Occipital lobe (tissue), 2 donors: ENCODE results near the gene TMEM208. TPM values are rescaled to one million over a fixed set of nuclear protein-coding genes. Genes with fewer than 3 reads are reported as not detected.

Experiments
- DNase-seq: peaks from one replicate; lab custom pipeline; 2025; lab: John Stamatoyannopoulos, UW
- total RNA-seq: library from RNA; depleted of rRNA; stranded (reverse); fragments of >200 nt; gene quantifications from one replicate; pipeline ENCODE4 v1.2.3, GENCODE V29; 2014

Gene TMEM208
- total RNA-seq, 1 donor from 2014 or later, result 14.7 TPM

DNA sequence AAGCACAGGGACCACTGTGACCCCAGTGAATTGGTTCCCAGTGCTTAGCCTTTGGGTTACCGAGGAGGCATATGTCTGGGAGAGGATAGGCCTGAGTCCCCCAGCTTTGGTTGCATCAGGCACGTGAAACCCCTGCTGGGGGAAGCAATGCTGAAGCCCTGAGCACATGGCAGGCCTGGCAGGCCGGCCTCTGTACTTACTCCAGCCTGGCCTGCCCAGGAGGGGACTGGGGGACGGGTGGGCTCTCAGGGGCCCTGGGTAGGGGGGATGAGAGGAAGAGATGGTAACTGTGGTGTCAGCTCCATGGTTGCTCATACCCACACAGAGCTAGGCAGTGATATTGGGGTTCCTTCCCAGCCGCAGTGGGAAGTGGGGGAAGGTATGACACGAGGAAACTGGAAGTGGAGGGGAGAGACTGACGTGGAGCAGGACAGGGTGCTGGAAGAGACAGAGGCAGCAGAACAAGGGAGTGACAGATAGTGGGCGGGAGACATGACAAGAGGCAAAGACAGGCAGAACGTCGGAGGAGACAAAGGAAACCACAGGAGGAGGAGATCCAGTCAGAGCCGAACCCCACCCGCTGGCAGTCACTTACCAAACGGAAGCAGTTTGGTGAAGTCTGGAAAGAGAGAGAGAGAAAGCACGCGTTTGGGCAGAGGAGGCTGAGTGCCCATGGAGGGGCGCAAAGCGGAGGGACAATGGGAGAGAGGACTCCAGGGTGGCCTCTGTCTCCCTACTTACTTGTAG is 9.1 kb downstream of the TMEM208 start:
- DNase-seq, result no peak

DNA sequence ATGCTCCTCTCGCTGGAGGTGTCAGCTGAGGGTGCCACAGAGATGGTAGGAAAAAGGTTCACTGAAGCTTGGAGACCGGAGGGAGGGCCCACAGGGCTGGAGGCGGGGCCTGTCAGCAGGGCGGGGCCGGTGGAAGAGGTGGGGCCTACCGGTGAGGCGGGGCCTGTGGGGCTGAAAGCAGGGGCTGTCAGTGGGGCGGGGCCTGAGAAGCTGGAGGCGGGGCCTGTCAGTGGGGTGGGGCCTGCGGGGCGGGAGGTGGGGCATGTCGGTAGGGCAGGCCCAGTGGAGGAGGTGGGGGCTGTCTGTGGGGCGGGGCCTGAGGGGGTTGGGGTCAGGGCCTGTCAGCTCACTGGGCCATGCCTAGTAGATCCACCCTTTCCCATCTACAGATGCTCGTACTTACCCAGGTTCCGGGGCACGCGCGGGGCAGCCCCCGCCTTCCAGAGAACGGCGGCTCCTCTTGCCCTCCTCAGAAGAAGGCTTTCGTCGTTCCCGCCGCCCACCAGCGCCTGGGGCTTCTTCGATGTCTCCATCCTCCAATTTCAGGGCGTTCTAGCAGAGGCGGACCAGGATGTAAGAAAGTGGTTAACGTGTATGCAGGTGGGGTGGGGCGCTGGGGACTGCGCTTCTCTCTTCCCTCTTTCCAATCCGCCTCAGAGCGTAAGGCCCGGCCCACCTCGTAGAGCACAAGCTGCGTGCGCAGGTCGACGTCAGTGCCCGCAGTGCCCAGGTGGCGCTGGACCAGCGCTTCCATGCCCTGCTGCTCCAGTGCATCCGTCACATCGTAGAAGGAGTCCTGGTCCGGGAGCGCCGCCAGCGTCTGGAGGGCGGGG is 9.8 kb downstream of the TMEM208 start:
- no peak for DNase-seq

DNA sequence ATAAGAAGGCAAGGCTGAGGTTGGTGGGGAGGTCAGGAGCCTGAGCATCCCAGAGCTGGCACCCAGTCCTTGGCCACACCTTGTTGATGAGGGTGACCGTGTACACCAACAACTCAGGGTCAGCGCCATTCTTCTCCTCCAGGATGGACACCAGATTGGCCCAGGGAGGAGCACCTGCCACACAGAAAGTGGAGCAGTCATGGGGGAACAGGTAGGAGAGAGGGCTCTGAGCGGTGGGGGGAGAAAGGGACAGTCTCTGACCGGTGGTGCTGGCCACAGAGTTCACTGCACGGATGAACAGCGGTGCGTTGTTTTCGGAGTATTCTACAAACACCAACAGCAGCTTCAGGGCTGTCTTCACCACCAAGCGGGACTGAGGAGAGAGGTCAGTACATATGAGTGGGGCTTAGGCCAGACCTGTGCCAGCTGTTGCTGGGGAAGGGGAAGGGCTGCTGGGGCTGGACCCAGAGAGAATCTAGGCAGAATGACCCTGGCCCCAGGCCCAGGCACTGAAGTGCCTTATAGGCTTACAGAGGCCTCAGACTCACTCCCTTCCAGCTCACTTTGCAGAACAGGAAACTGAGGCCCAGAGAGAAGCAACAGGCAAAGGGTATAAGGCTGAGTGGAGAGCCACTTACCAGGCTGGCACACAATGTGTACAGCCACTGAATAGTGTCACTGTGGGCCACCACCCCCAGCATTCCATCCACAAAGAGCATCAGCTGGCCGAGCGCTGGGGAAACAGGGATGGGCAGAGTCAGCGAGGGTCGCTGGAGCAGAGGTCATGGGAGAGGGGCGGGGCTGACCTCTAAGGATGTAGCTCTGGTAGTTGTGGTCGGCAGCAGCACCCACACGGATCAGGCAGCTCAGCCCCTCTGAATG is 10.7 kb downstream of the TMEM208 start:
- no peak for DNase-seq

DNA sequence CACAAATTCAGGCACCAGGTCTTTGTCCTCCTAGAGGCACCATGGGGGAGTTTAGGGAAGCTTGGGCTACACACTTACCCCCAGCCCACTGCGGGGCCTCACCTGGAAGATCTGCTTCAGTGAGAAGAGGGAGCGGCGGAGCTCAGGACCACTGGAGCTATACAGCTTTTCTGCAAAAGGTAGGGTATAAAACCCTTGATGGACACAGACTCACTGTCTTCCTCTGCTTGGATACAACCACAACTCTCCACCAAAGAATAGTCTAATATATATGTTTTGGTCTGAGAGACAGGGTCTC is 11.3 kb downstream of the TMEM208 start:
- DNase-seq, result no peak

DNA sequence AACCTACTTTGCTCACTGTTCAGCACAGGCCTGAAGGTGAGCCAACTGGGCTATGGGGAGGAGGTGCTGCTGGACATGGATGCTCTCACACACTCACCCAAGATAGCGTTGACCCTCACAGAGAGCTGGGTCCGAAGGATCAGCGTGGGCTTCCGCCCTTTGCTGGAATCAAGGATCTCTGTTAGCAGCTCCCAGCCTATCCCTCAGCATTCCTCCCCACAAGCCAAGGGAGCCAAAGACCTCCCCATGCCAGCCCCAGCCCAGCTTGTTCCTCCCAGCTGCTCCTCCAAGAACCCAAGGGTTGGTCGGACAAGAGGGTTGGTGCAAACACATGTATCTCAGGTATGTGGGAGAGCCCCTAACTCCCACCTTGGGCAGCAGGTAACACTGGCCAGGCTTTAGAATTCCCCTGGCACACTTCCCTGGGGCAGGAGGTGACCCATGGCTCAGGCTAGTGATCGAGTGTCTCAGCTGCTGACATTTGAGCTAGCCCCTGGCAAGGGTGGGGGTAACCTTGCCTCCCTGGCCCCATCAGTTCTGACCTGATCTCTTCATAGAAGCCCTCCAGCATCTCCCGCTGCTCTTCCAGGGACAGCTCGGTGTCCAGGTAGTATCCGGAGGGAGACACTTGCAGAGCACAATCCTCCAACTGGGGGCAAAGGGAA is 12.0 kb downstream of the TMEM208 start:
- no peak for DNase-seq

DNA sequence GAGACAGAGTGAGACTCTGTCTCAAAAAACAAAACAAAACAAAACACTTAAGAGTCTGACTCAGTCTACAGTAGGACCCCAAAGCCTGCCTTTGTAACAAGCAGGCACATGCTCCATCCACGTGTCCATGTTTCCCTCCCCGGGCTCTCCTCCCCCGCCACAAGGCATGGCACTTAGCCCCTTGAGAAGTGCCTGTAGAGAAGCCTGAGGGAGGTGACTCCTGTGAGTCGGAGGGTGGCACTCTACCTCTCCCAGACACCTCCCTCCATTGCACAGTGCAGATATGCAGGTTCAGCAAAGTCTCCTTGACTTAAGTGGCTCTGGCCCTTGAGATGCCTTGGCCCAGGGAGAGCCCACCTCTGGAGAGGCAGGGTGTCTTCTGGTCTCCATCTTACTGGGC is 13.6 kb downstream of the TMEM208 start:
- no peak for DNase-seq

DNA sequence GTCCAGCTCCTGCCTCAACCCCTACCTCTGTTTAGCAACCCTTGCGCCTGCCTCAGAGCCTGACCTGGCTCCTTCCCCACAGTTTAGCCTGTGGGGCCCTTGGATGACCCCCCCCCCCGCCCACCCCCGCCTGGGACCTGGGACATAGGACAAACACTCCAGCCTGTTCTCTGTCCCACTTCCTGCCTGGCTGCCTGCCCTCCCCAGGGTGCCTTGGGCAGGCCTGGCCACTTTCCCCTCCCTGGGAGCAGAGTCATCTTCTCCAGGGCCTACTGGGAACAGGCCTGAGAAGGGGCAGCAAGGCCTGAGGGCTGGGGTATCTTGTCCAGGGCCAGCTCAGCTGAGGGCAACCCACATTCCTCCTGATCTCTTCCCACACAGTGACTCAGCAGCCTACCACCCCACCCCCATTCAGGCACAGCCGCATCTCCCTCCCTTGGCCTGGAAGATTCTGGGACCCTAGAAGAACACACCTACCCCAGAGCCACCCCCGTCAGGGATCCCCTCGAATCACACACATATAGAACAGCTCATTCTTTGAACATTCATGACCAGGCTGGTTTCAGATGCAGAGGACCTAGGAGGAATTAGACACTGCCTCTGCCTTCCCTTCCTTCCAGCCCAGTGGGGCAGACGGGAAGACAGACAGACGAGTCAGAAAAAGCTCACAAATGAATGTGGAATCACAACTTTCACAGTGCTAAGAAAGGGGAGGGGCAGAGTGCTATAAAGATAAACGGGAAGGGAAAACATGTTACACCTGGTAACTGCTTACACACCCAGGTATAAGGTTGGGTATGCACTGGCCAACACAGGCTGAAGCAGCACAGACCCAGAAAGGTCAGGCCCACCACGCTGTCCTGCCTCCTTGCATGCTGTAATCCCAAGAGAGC is 14.3 kb downstream of the TMEM208 start:
- DNase-seq, result no peak

DNA sequence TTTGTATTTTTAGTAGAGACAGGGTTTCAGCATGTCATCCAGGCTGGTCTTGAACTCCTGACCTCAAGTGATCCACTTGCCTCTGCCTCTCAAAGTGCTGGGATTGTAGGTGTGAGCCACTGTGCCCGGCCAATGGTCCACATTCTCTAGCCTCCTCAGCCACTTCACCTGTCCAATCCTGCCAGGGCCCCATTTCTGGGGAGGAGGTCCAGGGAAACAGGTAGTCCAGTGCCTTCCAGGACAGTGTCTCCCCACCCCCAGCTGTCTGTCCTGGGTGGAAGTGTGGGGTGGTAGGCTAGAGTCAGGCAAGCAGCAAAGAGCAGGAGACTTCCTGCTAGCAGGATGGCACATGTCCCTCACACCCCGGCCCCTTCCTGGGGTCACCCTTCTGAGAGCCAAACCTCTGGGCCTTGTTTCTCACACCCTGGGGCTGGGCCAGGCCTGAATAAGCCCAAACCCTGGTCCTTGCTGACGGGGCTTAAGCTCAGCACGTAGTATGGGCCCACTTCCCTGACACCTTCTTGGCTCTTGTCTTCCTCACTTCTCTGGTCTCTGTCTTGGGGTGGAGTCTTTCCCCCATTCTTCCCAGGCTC is 15.3 kb downstream of the TMEM208 start:
- DNase-seq, result no peak

DNA sequence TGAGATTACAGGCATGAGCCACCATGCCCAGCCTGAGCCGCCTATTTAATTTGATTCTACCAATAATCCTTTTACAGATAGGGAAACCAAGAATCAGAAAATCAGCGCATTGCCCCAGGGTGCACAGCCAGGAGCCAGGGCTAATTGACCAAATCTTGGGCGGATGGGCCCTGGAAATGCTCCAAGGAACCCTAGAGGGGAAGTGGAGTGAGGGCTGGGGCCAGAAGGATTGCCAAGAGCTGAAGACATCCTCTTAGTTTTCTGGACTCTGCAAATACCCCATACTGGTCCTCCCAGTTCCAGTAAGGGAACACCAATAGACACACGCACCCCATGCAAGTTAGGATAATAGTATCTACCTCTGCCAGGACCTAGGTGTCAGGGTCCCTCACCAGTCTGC is 16.6 kb downstream of the TMEM208 start:
- no peak for DNase-seq

DNA sequence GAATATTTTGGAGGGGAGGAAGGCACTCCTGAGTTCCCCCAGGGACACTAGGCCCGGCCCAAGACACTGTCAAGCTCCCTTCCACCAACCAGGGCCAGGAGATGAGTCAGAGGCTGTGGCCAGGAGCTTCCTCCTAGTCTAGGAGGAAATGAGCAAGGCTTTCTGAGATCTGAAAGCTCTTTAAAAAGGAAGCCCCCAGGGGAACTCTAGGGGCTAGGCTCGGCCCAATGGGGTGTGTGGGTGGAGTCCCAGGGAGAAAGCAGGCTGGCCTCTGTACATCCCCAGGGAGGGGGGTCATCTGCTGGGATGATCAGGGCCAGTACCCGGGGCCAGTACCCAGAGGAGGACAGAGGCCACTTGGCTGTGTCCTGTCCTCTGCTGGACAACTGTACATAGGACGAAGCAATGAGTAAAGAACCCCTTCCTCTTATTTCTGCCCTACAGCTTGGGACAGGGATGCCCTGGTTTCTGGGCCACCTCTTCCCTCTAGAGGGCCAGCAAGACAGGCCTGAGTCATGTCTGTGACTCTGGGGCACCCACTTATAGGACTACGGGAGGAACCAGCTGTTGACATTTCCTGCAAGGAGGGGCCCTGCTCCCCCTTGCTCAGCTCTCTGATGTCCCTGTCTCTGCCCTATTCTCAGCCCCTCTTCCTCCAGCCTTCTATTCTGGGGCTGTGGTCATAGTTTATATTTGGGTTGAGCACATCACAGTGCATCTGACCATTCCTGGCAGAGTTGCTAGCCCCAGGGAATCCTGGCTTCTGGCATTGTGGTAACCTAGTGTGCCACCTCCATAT is 17.7 kb downstream of the TMEM208 start:
- no peak for DNase-seq

DNA sequence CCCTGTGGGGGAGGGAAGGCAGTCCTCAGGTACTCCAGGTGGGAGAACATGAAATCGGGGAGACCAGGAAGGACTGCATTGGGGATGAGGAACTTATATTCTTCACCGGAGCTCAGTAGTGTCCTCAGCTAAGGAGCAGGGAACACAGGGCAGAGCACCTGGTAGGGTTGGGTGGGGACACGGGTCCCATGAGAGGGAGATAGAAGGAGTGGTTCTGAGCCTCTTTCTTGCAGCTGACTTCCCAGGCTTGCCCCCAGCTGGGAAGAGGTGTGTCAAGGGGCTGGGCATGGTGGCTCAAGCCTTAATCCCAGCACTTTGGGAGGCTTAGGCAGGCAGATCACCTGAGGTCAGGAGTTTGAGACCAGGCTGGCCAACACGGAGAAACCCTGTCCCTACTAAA is 18.3 kb downstream of the TMEM208 start:
- no peak for DNase-seq

DNA sequence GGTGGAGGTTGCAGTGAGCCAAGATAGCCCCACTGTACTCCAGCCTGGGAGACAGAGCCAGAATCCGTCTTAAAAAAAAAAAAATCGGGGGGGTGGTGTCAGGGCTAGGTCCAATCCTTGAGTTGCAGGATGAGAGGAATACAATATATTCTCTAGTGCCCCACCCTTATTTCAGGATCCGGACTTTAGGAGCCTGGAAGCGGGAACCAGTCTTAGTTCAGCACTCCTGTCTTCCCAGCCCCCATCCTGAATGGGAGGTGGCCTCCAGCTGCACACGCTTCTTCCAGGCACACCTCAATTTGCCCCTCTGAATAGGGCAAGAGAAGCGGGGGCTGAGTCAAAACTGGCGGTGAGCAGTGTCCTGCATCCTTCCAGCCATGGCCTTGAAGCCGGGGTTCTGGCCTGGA is 18.7 kb downstream of the TMEM208 start:
- no peak for DNase-seq

DNA sequence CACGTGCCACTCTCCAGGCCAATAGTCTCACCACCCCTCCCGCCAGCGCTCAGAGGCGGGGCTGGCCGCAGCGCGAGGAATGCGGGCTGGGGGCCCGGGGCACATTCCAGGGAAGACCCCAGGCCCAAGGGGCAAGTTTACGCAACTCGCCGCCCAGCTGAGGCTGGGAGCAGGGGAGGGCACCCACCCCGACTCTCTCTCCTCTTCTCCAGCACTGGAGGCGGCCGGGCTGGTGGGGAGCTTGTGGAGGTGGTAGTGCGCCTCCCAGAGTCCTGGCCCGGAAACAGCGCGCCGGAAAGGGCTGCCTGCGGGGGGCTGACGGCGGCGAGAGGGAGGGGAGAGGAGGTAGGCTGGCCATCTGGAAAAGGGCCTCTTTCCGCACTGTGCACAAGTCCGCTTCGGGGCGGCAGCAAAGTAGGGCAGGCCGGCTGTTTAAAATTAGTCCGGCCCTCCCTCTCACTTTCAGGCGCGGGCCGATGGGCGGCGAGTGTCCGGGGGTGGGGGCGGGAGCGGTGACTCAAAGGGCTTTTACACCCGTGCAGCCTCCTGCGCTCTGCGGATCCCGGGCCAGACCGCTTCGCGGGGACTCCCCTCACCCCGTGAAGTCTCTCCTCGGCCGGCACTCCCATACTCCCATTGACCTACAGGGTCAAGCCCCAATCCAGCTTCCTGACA is 19.3 kb downstream of the TMEM208 start:
- DNase-seq, result peak; percentile 69

DNA sequence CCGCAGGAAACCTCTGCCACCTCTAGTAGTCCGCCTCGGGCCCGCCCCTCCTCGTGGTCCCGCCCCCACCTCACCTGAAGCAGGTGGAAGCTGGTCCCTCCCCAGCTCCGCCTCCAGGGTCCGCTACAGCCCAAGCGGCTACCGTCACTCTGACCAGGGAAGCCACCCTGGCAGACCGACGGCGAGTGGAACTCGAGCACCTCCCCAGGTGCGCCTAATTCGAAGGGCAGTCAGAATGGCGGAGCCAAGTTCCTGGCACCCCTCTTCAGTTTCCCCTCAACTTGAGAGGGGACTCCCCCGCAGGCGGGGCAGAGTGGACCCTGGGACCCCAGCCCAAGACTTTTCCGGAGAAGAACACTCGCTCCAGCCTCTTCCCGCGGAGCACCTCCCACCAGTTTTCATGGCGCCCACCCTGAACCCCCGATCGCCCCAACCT is 19.8 kb downstream of the TMEM208 start:
- DNase-seq, result no peak

DNA sequence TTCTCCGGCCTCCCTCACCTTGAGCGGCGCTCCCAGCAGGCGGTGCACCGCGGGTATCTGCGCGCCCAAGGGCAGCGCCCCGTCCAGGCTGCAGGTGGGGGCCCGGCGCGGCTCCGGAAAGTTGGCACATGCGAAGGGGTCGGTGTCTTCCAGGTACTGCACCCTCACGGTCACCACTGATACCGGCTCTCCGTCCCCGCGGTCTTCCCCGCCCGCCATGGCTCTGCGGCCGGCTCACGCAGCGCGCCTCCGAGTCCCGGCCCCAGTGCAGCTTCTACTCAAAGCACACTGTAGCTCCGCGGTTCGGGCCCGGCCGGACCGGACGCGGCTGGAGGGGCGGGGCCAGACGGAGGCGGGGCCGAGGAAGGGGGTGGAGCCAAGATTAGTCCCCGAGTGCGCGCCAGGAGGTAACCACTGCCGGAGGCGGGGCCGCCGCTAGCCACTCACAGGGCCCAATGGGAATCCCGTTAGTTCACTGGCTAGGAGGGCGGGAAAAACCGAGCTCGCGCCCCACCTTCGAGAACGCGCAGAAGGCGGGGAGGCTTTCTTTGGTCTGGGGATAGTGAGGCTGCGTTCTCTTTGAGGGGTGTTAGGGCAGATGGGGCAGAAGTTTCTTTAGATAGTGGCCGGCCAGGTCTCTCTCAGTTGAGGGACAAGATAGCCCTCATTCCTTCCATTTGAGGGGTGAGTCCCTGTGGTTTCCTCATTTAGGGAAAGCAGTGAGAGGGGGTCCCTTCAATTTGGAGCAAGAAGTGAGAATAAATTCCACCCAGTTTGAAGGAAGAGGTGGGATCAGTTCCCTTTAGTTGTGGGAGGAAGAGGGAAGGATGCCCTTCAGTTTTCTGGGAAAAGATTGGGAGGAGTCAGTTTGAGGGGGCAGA is 20.5 kb downstream of the TMEM208 start, which contains the start of gene FHOD1:
Gene FHOD1 (minus strand): TSS at position 290 of the 881 bp plus-strand sequence. CDS start 71 bp downstream, at position 219.
- DNase-seq, result peak; percentile 95

DNA sequence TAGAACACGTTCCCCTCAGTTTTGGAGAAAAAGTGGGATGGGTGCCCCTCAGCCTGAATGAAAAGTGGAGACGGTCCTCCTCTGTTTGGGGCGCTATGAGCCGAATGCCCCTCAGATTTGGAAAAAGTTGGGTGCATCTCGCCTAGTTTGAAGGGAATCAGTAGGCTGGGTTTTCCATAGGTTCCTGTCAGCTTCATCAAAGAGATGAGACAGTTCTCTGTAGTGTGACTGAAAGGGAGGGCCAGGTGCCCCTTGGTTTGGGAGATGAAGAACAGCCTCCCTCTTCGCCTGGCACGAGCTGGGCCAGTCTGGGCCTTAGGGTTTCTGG is 21.1 kb downstream of the TMEM208 start:
- DNase-seq, result no peak

DNA sequence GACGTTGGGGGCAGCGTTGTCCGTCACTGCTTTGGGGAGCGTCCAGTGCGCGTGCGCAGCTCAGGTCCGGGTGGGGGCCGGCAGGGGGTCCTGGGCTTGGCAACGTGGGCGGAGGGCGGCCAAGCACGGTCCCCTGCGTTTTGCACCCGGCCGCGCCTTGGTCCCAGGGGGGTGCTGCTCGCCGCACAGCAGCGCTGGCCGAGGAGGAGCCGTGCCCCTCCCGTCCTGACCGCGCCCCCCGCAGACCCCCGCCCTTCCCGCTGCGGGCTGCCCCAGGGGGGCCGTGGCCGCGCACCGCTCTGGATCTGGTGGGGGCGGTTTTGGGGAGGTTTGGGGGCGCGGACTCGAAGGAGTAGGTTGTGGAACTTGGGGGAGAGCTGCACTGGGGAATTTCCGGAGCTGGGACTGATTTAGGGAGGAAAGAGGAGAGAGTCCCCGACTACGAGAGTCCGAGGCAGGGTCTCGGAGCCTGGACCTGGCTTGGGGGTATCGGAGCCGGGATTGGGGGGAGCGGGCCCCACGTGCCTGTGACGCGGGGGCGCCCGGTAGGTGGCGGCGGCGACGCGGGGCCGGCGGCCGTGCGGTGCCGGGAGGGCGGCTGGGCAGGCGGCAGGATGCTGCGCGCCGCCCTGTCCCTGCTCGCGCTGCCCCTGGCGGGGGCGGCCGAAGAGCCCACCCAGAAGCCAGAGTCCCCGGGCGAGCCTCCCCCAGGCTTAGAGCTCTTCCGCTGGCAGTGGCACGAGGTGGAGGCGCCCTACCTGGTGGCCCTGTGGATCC is 21.7 kb downstream of the TMEM208 start, which contains the start of gene SLC9A5:
Gene SLC9A5 (plus strand): TSS at position 579 of the 777 bp plus-strand sequence. CDS start 36 bp downstream, at position 615.
- no peak for DNase-seq
